Urinary bladder (tissue), 4 donors: ENCODE results near the gene FGF16. TPM values are rescaled to one million over a fixed set of nuclear protein-coding genes. Genes with fewer than 3 reads are reported as not detected.
"Not testable (repeated sequence)": the region's sequence is repeated elsewhere in the genome, so short reads cannot be mapped to it uniquely, and the experiment has no call there.

ENCODE experiments used
- DNase-seq: peaks from one replicate; pipeline ENCODE4 v3.0.0-alpha.2; 2015; ENCODE audit errors: extremely low spot score
- H3K27ac ChIP-seq: one replicate; pipeline ENCODE4 v1.5.1; 2013; ENCODE audit warnings: low read depth, mild to moderate bottlenecking, moderate library complexity
- H3K36me3 ChIP-seq: one replicate; pipeline ENCODE4 v1.6.1; 2013; ENCODE audit warnings: mild to moderate bottlenecking, moderate library complexity; ENCODE audit not compliant: insufficient read depth
- H3K4me1 ChIP-seq: one replicate; pipeline ENCODE4 v1.6.1; 2013; ENCODE audit warnings: mild to moderate bottlenecking, moderate library complexity; ENCODE audit not compliant: insufficient read depth
- H3K4me3 ChIP-seq: one replicate; pipeline ENCODE4 v1.5.1; 2013; ENCODE audit warnings: low read depth, low read length
- WGBS: extraction: QIAGEN DNeasy Blood & Tissue Kit; methylation state at CpG from one replicate; pipeline ENCODE4 v1.1.7; 2013; 5-methylcytosine and 5-hydroxymethylcytosine counted together
- polyA plus RNA-seq: library from polyadenylated mRNA; stranded (reverse); fragments of 200-250 nt; gene quantifications from one replicate; pipeline ENCODE4 v1.2.3, GENCODE V29; 2013
- total RNA-seq: library from RNA; depleted of rRNA; stranded (reverse); fragments of >200 nt; gene quantifications from one replicate; pipeline ENCODE4 v1.2.3, GENCODE V29; 2014
- donor health status: healthy with polysubstance abuse.
- donor health status: healthy.

FGF16 gene
- total and polyA plus RNA-seq, 2 donors = 0.42 to 0.69 TPM

DNA sequence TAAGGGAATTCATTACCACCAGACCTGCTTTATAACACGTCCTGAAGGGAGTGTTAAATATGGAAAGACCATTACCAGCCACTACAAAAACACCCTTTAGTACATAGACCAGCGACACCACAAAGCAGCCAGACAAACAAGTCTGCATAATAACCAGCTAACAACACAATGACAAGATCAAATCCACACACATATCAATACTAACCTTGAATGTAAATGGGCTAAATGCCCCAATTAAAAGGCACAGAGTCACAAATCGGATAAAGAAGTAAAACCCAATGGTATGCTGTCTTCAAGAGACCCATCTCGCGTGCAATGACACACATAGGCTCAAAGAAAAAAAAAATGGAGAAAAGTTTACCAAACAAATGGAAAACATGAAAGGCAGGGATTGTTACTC lies 36.9 kb downstream of the FGF16 start:
- H3K36me3 ChIP-seq = no peaks in the 10 kb centered on the region
- no peak overlapping the region for H3K27ac ChIP-seq
- WGBS = 83% methylated on average over 5 of the region's 5 CpGs
- DNase-seq = no peak
- H3K4me3 ChIP-seq = no peak overlapping the region
- no peaks in the 10 kb centered on the region for H3K4me1 ChIP-seq

DNA sequence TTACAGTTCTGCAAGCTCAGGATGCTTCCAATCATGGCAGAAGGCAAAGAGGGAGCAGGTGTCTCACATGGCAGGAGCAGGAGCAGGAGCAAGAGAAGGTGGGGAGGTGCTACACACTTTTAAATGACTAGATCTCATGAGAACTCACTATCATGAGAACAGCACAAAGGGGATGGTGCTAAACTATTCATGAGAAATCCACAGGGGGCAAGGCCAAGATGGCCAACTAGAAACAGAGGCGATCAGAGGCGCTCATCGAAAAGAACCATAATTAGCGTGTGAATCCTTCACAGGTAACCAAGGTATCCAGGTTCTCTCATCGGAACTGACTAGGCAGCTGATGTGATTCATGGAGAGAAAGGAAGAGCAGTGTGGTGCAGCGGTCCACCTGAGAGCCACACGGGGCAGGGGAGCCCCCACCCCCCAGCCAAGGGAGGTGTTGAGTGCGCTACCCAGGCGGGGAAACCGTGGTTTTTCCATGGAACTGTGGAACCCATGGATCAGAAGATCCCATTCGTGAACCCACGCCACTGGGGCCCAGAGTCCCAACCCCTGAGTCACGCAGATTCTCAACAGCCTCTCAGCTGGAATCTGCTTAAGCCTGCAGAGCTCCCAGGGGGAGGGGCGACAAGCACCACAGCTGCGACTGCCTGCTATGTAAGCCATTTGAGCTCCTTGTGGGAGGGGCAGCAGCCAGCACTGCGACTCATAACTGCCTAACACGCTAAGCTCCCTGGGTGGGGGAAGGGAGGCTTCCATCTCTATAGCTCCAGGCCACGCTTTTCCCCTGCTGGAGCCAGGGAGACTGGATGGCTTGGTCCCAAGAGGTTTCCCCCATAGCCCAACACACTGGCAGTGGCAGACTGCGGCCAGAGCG lies 46.7 kb downstream of the FGF16 start:
- DNase-seq = no peak
- 60% methylated on average over 20 of the region's 20 CpGs for WGBS
- H3K4me1 ChIP-seq = no peaks in the 10 kb centered on the region

GRCh38 chrX:77500164-77500563 lies 53.0 kb downstream of the FGF16 start:
- 67% methylated on average over 1 of the region's 1 CpG for WGBS
- H3K4me1 ChIP-seq, H3K27ac ChIP-seq, H3K4me3 ChIP-seq, DNase-seq, H3K36me3 ChIP-seq: not testable (repeated sequence)

More for the DNA sequence above, 46.7 kb downstream of the FGF16 start:
- H3K27ac ChIP-seq = no peak overlapping the region
- H3K4me3 ChIP-seq = no peak overlapping the region
- H3K36me3 ChIP-seq = no peaks in the 10 kb centered on the region

- no peak for DNase-seq
- Histone ChIP-seq H3K4me1 (no peaks in the 10 kb centered on the region), H3K36me3 (no peaks in the 10 kb centered on the region), H3K4me3 (no peak overlapping the region), H3K27ac (no peak overlapping the region)
- 24% methylated on average over 2 of the region's 2 CpGs for WGBS
Observed at GRCh38 chrX:77502951-77503525, 55.8 kb downstream of the FGF16 start.

DNA sequence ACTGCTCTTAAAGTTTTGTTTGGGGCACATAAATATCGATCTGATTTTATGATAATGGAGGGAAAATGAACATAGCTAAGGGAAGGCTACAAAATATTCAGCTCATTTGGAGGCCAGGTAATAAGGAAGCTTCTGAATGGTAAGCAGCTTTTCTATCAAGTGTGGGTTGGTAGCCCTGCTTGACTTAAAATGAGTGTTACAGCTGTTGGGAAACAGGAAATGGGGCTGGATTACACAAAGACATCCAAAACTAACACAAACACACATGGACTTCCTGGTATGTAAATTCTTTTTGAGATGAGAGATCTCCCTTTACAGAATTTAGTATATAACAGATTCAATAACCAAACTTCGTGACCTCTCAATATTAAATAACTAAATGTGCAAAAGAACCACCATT lies 58.0 kb downstream of the FGF16 start:
- no peaks in the 10 kb centered on the region for H3K36me3 ChIP-seq
- H3K4me1 ChIP-seq = no peaks in the 10 kb centered on the region

More for the DNA sequence above, 58.0 kb downstream of the FGF16 start:
- no peak for DNase-seq
- Histone ChIP-seq H3K27ac (no peak overlapping the region), H3K4me3 (no peak overlapping the region)
- 63% methylated on average over 2 of the region's 2 CpGs for WGBS
